ENCODE data around the gene RNASEH1. TPM values are rescaled to one million over a fixed set of nuclear protein-coding genes. Genes with fewer than 3 reads are reported as not detected.

The RNASEH1 gene
- total RNA-seq, 1 experiment from 2014 or later = 42.0 TPM

- Histone ChIP-seq H4K5ac (ENCODE audit: insufficient read length, low read depth, low read length) (no peak overlapping the region), H2BK15ac (ENCODE audit: low read depth, low read length) (no peak overlapping the region), H3T11ph (ENCODE audit: low read length) (no peak overlapping the region), H3K27ac (ENCODE audit: insufficient read length, low read depth, low read length) (no peak overlapping the region), H2BK12ac (ENCODE audit: insufficient read length, low read depth, low read length) (no peak overlapping the region), H3K27me3 (ENCODE audit: insufficient read depth, low read length) (no peaks in the 10 kb centered on the region), H2BK5ac (ENCODE audit: insufficient read length, low read length) (no peak overlapping the region), H2AFZ (ENCODE audit: low read length) (no peak overlapping the region), H3K4me2 (ENCODE audit: insufficient read depth, insufficient read length, low read length) (no peak overlapping the region), H3K23me2 (ENCODE audit: insufficient read length, low read depth, low read length, poor library complexity, severe bottlenecking) (peaks cover 3% of the 10 kb centered on the region), H3K56ac (ENCODE audit: insufficient read length, low read depth, low read length) (no peak overlapping the region), H3K79me2 (ENCODE audit: insufficient read depth, low read length) (peaks cover 15% of the 10 kb centered on the region; the same call in 1 of the 2 replicates), H3K14ac (ENCODE audit: insufficient read depth, low read length) (no peak overlapping the region), H2BK20ac (ENCODE audit: low read depth, low read length, poor library complexity, severe bottlenecking) (no peak overlapping the region), H3K79me1 (ENCODE audit: insufficient read depth, low read depth, low read length, poor library complexity, severe bottlenecking) (peaks cover 3% of the 10 kb centered on the region), H3K23ac (ENCODE audit: insufficient read length, low read depth, low read length) (no peak overlapping the region), H3K9ac (ENCODE audit: extremely low read depth, insufficient read length, low read length) (no peak overlapping the region), H3K4ac (ENCODE audit: low read depth, low read length) (no peak overlapping the region), H4K91ac (ENCODE audit: insufficient read length, low read depth, low read length) (no peak overlapping the region), H3K18ac (ENCODE audit: insufficient read length, low read depth, low read length) (no peak overlapping the region), H3K9me3 (ENCODE audit: control insufficient read depth, low read depth, low read length) (no peaks in the 10 kb centered on the region), H4K8ac (replicated peaks; ENCODE audit: insufficient read length, low read depth, low read length) (no peak overlapping the region), H4K20me1 (ENCODE audit: control insufficient read depth, insufficient read depth, insufficient read length) (no peaks in the 10 kb centered on the region), H3K4me1 (ENCODE audit: insufficient read depth, low read length) (no peaks in the 10 kb centered on the region; the same call in 1 of the 2 replicates), H2AK5ac (ENCODE audit: insufficient read length, low read length) (no peak overlapping the region), H2BK120ac (ENCODE audit: low read depth, low read length, poor library complexity, severe bottlenecking) (no peak overlapping the region)
- Mint-ChIP-seq H3K36me3 (ENCODE audit: insufficient read depth in 1 of 3, low read depth in 3 of 3) (peaks cover 31 to 38% (median 35%) of the 10 kb centered on the region in 3 experiments), H3K27me3 (ENCODE audit: low read depth) (peaks cover 7% of the 10 kb centered on the region), H3K27ac (no peak overlapping the region), H3K4me3 (peak overlapping the region; percentile 7 to 99; a peak in 3 of 5 replicates), H3K9me3 (peaks cover 0 to 1% of the 10 kb centered on the region in 2 experiments; a peak in 1 of 5 replicates), H3K4me1 (peaks cover 24 to 29% of the 10 kb centered on the region in 2 experiments)
- no peak for DNase-seq
- no peak for TF ChIP-seq CTCF (conservative IDR thresholded peaks at IDR 0.05)
- WGBS (ENCODE audit: extremely low coverage, insufficient read length, low lambda C conversion rate) = no CpG with 5 or more reads among the region's 11 CpGs
Measured at GRCh38 chr2:3574155-3574554, 16.0 kb upstream of the RNASEH1 start.
